IMR-90 (cell line): Measurements from ENCODE around the gene BCL2L15. TPM values are rescaled to one million over a fixed set of nuclear protein-coding genes. Genes with fewer than 3 reads are reported as not detected.

Experiments used
- ATAC-seq: fragments of 200-7000 bp; cut with Tn5 transposase; 2 replicates; pipeline ENCODE4 v1.9.1; 2020; ENCODE audit warnings: low read depth, mild to moderate bottlenecking, moderate library complexity
- BruUV-seq: library from RNA; stranded (reverse); fragments of 400-500 nt; replicated peaks from 2 replicates; lab custom pipeline; 2021; lab: Mats Ljungman, UMichigan
- CTCF ChIA-PET: fragments of 300-600 bp; formaldehyde crosslinking; extraction: SDS; loops from one replicate; lab custom pipeline; 2021; ENCODE audit warnings: antibody characterized with exemption; lab: Yijun Ruan, JAX
- POLR2A ChIA-PET: fragments of 300-600 bp; sonication (Branson Sonifier 250); formaldehyde crosslinking; loops from one replicate; lab custom pipeline; 2022; ENCODE audit warnings: antibody characterized with exemption; ENCODE audit not compliant: unreplicated experiment; lab: Charles Lee
- DNase-seq: peaks from one replicate; pipeline ENCODE4 v3.0.0; 2013
- H2AFZ ChIP-seq: replicated peaks from 2 replicates; pipeline ENCODE3; 2013; ENCODE audit warnings: low read length, mild to moderate bottlenecking; ENCODE audit not compliant: poor library complexity
- H2AK5ac ChIP-seq: 2 replicates; pipeline ENCODE4 v1.6.1; 2013; ENCODE audit warnings: low read depth, low read length, inconsistent platforms
- H2AK9ac ChIP-seq: replicated peaks from 2 replicates; pipeline ENCODE3; 2013; ENCODE audit warnings: mild to moderate bottlenecking, low read depth, low read length, moderate library complexity; ENCODE audit not compliant: poor library complexity
- H2BK120ac ChIP-seq: 2 replicates; pipeline ENCODE4 v1.6.1; 2013; ENCODE audit warnings: low read depth, low read length, inconsistent platforms
- H2BK15ac ChIP-seq: 3 replicates; pipeline ENCODE4 v1.6.1; 2013; ENCODE audit warnings: low read depth, low read length, inconsistent platforms
- H2BK20ac ChIP-seq: 2 replicates; pipeline ENCODE4 v1.6.1; 2013; ENCODE audit warnings: low read depth, mild to moderate bottlenecking, inconsistent platforms, low read length, moderate library complexity
- H2BK5ac ChIP-seq: 2 replicates; pipeline ENCODE4 v1.6.1; 2013; ENCODE audit warnings: mild to moderate bottlenecking, low read depth, low read length, inconsistent platforms; ENCODE audit not compliant: poor library complexity, severe bottlenecking
- H3K14ac ChIP-seq: replicated peaks from 2 replicates; pipeline ENCODE4 v1.6.1; 2013; ENCODE audit warnings: low read depth, low read length, inconsistent platforms
- H3K18ac ChIP-seq: 2 replicates; pipeline ENCODE4 v1.6.1; 2013; ENCODE audit warnings: low read depth, low read length, control low read depth
- H3K23ac ChIP-seq: 2 replicates; pipeline ENCODE4 v1.6.1; 2013; ENCODE audit warnings: low read depth, low read length, inconsistent platforms
- H3K27ac ChIP-seq: 2 replicates; pipeline ENCODE4 v1.5.1; 2013; ENCODE audit warnings: mild to moderate bottlenecking, control low read depth, low read length; ENCODE audit not compliant: insufficient read depth
- H3K27me3 ChIP-seq: 2 replicates; pipeline ENCODE4 v1.6.1; 2013; ENCODE audit warnings: low read length; ENCODE audit not compliant: control insufficient read depth, insufficient read depth
- H3K36me3 ChIP-seq: 2 replicates; pipeline ENCODE4 v1.6.1; 2013; ENCODE audit warnings: low read length, mixed read lengths; ENCODE audit not compliant: control insufficient read depth, insufficient read depth
- H3K4ac ChIP-seq: 2 replicates; pipeline ENCODE4 v1.6.1; 2013; ENCODE audit warnings: low read depth, low read length, inconsistent platforms
- H3K4me1 ChIP-seq: 2 replicates; pipeline ENCODE4 v1.6.1; 2013; ENCODE audit warnings: low read length, mixed read lengths; ENCODE audit not compliant: control insufficient read depth, insufficient read depth
- H3K4me2 ChIP-seq: 2 replicates; pipeline ENCODE4 v1.6.1; 2013; ENCODE audit warnings: low read depth, mild to moderate bottlenecking, control low read depth, low read length, moderate library complexity
- H3K4me3 ChIP-seq: 2 replicates; pipeline ENCODE4 v1.5.1; 2013; ENCODE audit warnings: low read depth, mild to moderate bottlenecking, control low read depth, low read length, moderate library complexity; ENCODE audit not compliant: insufficient read depth
- H3K56ac ChIP-seq: 2 replicates; pipeline ENCODE4 v1.6.1; 2013; ENCODE audit warnings: low read length, inconsistent platforms; ENCODE audit not compliant: insufficient read depth; ENCODE audit errors: extremely low read depth
- H3K79me1 ChIP-seq, 2 experiments: 2 replicates each; pipeline ENCODE4 v1.6.1; 2013; ENCODE audit warnings: low read length in 2 of 2, inconsistent platforms in 1 of 2, low read depth in 1 of 2
- H3K9ac ChIP-seq: 2 replicates; pipeline ENCODE4 v1.6.1; 2013; ENCODE audit warnings: low read depth, low read length, control low read depth
- H3K9me1 ChIP-seq: 2 replicates; pipeline ENCODE4 v1.6.1; 2013; ENCODE audit warnings: low read length, inconsistent platforms; ENCODE audit not compliant: insufficient read depth
- H3K9me3 ChIP-seq: 2 replicates; pipeline ENCODE4 v1.6.1; 2013; ENCODE audit warnings: low read length; ENCODE audit not compliant: control insufficient read depth, insufficient read depth
- H4K20me1 ChIP-seq: 2 replicates; pipeline ENCODE4 v1.6.1; 2013; ENCODE audit warnings: low read length, inconsistent platforms; ENCODE audit not compliant: insufficient read depth
- H4K5ac ChIP-seq: 2 replicates; pipeline ENCODE4 v1.6.1; 2013; ENCODE audit warnings: mild to moderate bottlenecking, low read depth, low read length, control low read depth
- H4K8ac ChIP-seq, 2 experiments: 2 replicates each; pipeline ENCODE4 v1.6.1; 2013; ENCODE audit warnings: low read depth in 2 of 2, low read length in 2 of 2, control low read depth in 1 of 2, inconsistent platforms in 1 of 2
- H4K91ac ChIP-seq: 2 replicates; pipeline ENCODE4 v1.6.1; 2013; ENCODE audit warnings: low read depth, low read length, inconsistent platforms; ENCODE audit not compliant: insufficient read depth
- BHLHE40 ChIP-seq: fragments of 150-350 bp; IDR thresholded peaks from 2 replicates; pipeline ENCODE4 v1.6.1; 2016; ENCODE audit warnings: mild to moderate bottlenecking, low read depth, low read length
- CEBPB ChIP-seq: IDR thresholded peaks from 2 replicates; pipeline ENCODE4 v1.6.1; 2012; ENCODE audit warnings: low read depth, low read length, improper control_type of control experiment
- SMC3 ChIP-seq: fragments of 150-350 bp; IDR thresholded peaks from 2 replicates; pipeline ENCODE4 v1.6.1; 2016; ENCODE audit warnings: low read depth, mild to moderate bottlenecking, antibody characterized with exemption, low read length, moderate library complexity
- WGBS, 2 experiments: methylation state at CpG; one replicate each; pipeline versions ENCODE4 v1.1.5 to v1.1.7; 2013; ENCODE audit warnings: missing lambda C conversion rate in 2 of 2; ENCODE audit not compliant: insufficient read length in 1 of 2; ENCODE audit errors: extremely low coverage in 2 of 2; 5-methylcytosine and 5-hydroxymethylcytosine counted together
- dilution Hi-C: fragments of 300-500 bp; cut with HindIII; formaldehyde crosslinking; loops from one replicate; pipeline ENCODE4 v1.14.3; 2018; ENCODE audit warnings: low sequenced_read_pairs; ENCODE audit not compliant: unreplicated experiment
- in situ Hi-C: fragments of 300-500 bp; cut with MboI; formaldehyde crosslinking; loops from 3 replicates; pipeline ENCODE4 v1.14.3; 2019; ENCODE audit warnings: low sequenced_read_pairs, inconsistent platforms, mixed read lengths
- intact Hi-C: fragments of 100-400 bp; cut with micrococcal nuclease; formaldehyde crosslinking; loops from 2 replicates; pipeline ENCODE4 v1.10.0; 2022
- polyA plus RNA-seq, 3 experiments: library from polyadenylated mRNA; depleted of rRNA; stranded (reverse); fragments of >200 nt; gene quantifications; 2 replicates each; pipeline ENCODE4 v1.2.3, GENCODE V29; 2012; ENCODE audit warnings: low replicate concordance in 1 of 3
- total RNA-seq: library from RNA; depleted of rRNA; stranded (reverse); fragments of >200 nt; gene quantifications from 2 replicates; pipeline ENCODE4 v1.2.3, GENCODE V29; 2012

BCL2L15 gene
- total and polyA plus RNA-seq, 2 of the 4 experiments (the other 2 are of a cell fraction): under 0.01 to 0.15 TPM

- Histone ChIP-seq H3K9ac (no peak within 1 kb of the TSS), H4K20me1 (no peaks in the 10 kb centered on the region), H3K27ac (no peak within 1 kb of the TSS), H3K4me1 (peaks cover 6% of the 10 kb centered on the region; the same call in 1 of the 2 replicates), H2BK20ac (no peak within 1 kb of the TSS), H3K9me3 (no peaks in the 10 kb centered on the region), H3K9me1 (peaks cover 3% of the 10 kb centered on the region; the same call in 1 of the 2 replicates), H2AFZ (peak within 1 kb of the TSS; percentile 63), H3K4ac (0 out of 2 replicates have a peak within 1 kb of the TSS, but pooled peaks have one; percentile 2), H3K36me3 (no peaks in the 10 kb centered on the region), H3K27me3 (no peaks in the 10 kb centered on the region), H2BK15ac (peak within 1 kb of the TSS; percentile 18; the same call in 1 of the 3 replicates), H3K79me1 (no peaks in the 10 kb centered on the region), H4K5ac (no peak within 1 kb of the TSS), H2BK120ac (no peak within 1 kb of the TSS), H3K56ac (no peak within 1 kb of the TSS), H2BK5ac (no peak within 1 kb of the TSS), H3K18ac (no peak within 1 kb of the TSS; the same call in 1 of the 2 replicates), H3K4me2 (peak within 1 kb of the TSS; percentile 2; the same call in 1 of the 2 replicates), H2AK9ac (no peak within 1 kb of the TSS), H3K4me3 (no peak within 1 kb of the TSS), H2AK5ac (no peak within 1 kb of the TSS), H4K91ac (peak within 1 kb of the TSS; percentile 19; the same call in 1 of the 2 replicates), H3K23ac (peak within 1 kb of the TSS; percentile 39), H3K14ac (0 out of 2 replicates have a peak within 1 kb of the TSS, but pooled peaks have one; percentile 20), H4K8ac (peak within 1 kb of the TSS in 1 of 2 experiments; percentile 36; a peak in 1 of 4 replicates)
- CTCF ChIA-PET: no interaction called here
- 0% methylated on average over 1 of the region's 4 CpGs; no CpG with 5 or more reads in 1 of the 2 experiments for WGBS, 2 experiments
- TF ChIP-seq BHLHE40 (peak; percentile 40; the same call in 1 of the 2 replicates), SMC3 (no peak), CEBPB (peak; percentile 11; the same call in 1 of the 2 replicates)
- DNase-seq (peak; percentile 83), ATAC-seq (peak; percentile 84)
- no TSS peak for BruUV-seq
- dilution Hi-C loops: no loop called here
- POLR2A ChIA-PET: no interaction called here
- intact Hi-C loops: no loop called here
- in situ Hi-C loops: loop anchor here (25.0 kb wide), 1 partner anchor 416 kb away; no protein-coding TSS in a partner anchor
These were observed 15.7 kb downstream of the BCL2L15 start, which contains the start of gene PTPN22 for GRCh38 chr1:113871597-113872113. Gene PTPN22 (minus strand): TSS chr1:113871712.
